GM12873 (cell line): ENCODE measurements around the gene ANKRD2.

Experiments
- TF ChIP-seq, protein P1 (sequence below): IDR thresholded peaks from 2 replicates; pipeline ENCODE4 v1.5.1; 2012; ENCODE audit warnings: low read depth, mild to moderate bottlenecking, moderate library complexity, low read length, control low read depth; ENCODE audit not compliant: insufficient read depth; ENCODE audit errors: missing control alignments

ANKRD2 gene, protein sequence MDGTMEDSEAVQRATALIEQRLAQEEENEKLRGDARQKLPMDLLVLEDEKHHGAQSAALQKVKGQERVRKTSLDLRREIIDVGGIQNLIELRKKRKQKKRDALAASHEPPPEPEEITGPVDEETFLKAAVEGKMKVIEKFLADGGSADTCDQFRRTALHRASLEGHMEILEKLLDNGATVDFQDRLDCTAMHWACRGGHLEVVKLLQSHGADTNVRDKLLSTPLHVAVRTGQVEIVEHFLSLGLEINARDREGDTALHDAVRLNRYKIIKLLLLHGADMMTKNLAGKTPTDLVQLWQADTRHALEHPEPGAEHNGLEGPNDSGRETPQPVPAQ

DNA sequence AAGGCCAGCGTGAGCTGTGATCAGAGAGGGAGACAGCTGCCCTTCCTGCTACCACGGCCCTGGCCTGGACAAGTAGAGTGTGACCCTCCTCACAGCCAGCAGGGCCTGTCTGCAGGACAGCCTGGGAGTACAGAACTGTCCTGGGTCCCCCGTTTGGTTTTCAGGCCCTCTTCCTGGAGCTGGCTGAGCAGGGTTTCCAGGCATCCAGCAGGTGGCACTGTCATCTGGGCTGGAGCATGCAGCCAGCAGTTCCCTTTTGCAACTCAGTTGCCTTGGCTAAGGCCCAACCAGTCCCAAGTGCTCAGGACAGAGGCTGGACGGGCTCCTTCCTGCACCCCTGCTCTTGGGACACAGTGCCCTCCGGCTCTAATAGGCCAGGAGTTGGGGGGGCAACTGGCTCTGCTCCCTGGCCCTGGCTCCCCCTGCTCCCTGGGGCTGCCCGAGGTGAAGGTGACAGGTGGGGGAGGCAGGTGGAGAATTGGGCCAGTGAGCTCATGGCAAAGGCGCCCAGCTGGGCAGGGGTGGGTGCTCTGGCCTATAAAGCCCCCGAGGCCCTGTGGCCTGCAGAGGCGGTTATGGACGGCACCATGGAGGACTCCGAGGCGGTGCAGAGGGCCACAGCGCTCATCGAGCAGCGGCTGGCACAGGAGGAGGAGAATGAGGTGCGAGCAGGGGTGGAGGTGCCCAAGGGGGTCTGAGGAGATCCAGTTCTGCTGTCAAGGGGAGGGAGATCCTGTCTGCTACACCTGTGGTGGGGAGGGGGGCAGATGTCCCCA, at the start of gene ANKRD2:
Gene ANKRD2 (plus strand): TSS at position 566 of the 776 bp plus-strand sequence. CDS start 10 bp downstream, at position 576.
- TF ChIP-seq, protein P1, sequence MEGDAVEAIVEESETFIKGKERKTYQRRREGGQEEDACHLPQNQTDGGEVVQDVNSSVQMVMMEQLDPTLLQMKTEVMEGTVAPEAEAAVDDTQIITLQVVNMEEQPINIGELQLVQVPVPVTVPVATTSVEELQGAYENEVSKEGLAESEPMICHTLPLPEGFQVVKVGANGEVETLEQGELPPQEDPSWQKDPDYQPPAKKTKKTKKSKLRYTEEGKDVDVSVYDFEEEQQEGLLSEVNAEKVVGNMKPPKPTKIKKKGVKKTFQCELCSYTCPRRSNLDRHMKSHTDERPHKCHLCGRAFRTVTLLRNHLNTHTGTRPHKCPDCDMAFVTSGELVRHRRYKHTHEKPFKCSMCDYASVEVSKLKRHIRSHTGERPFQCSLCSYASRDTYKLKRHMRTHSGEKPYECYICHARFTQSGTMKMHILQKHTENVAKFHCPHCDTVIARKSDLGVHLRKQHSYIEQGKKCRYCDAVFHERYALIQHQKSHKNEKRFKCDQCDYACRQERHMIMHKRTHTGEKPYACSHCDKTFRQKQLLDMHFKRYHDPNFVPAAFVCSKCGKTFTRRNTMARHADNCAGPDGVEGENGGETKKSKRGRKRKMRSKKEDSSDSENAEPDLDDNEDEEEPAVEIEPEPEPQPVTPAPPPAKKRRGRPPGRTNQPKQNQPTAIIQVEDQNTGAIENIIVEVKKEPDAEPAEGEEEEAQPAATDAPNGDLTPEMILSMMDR = peak; percentile 96

DNA sequence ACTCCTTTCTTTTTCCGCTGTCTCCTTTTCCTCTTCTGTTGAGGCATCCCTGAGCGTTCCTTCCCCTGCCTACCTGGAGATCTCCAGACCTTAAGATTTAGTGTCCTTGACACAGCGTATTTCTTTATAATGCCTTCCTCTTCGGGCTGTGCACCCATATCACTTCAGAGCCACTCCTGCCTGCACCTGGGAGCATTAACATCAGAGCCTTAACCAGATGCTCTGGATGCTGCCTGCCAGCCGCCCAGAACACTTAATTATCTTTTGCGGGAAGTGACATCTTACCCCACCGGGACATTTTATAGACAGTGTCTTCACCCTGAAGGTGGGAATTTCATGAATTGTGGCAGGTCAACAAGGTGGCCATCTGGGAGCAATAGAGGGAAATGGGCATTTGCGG, 49.6 kb upstream of the ANKRD2 start:
- TF ChIP-seq, protein P1 = no peak

DNA sequence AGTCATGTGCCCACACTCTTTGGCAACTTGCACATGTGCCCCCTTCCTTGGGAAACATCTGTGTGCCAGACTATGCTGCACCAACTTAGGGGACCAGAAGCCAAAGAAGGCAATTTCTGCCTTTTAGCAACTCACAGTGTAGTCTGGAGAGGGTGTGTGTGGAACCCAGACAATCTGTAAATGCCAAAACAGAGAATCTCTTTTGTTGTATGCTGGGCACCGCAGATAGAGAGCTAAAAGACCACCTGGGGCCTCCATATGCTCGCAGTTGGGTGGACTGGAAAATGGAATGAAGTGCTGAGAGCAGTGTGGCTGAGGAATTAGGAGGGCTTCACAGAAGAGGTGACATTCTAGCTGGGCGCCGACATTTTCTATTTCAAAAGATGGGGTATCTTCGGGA, 47.5 kb upstream of the ANKRD2 start:
- TF ChIP-seq, protein P1 = no peak

DNA sequence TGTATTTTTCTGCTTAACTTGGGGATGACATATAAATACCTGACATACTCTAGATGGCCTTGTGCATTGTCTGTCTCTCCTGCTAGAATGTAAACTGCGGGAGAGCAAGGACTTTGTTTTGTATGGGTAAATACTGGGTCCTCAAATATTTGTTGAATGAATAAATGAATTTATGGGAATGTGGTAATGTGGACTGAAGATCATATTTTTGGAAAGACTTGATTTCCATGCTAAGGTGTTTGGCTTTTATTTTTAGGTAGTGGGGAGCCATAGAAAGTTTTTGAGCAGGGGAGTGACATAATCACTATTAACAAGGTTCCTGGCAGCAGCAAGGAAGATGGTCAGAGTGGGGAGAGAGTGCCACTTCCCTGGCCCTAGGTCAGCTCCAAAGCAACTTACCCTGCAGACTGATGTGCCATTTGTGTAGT, 46.9 kb upstream of the ANKRD2 start:
- TF ChIP-seq, protein P1 = no peak

DNA sequence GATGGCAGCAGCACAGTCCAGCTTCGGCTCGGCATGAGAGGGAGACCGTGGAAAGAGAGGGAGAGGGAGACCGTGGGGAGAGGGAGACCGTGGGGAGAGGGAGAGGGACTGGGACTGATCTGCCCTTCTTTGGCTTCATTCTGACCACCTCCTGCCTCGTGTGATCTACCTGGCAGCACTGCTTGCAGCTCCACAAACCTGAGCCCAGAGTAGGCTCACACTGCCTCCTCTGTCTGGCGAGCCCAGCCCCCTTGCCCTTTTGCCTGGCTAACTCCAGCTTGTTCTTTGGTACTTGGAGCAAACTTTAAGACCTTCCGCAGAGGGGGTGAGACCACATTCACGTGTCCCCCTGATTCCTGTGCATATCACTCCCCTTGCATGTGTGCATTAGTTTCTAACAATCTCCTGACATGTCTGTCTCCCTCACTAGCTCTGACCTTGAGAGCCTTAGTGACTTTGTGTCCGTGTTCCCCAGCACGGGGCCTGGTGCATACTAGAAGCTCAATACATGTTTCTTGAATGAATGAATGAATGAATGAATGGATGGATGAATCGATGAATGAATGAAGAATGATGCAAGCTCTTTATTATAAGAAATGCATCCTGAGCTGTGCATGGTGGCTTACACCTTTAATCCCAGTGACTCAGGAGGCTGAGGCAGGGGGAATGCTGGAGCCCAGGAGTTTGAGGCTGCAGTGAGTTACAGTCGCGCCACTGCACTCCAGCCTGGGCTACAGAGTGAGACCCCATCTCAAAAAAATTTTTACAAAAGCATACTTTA, 42.7 kb upstream of the ANKRD2 start:
- TF ChIP-seq, protein P1 = no peak

DNA sequence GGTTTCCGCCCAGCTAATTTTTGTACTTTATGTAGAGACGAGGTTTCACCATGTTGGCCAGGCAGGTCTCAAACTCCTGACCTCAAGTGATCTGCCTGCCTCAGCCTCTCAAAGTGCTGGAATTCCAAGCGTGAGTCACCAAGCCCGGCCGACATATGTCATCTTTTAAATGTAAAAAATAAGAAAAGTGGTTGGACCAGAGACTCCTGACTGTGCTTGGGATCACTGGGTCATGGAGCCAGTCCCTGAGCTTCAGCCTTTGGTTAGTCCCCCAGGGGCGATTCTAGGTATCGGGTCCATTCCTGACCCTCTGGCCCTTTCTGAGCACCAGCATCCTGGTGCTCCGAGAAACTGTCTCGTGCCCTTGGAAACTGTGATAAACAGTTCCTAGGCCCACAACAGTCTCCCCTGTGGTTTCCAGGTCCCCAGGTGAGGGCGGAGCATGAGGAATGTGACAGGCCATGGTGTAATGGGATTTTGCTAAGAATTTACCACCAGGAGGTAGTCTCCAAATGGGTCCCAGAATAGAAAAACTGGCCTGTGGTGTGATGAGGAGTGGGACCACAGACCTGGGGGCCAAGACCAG, 41.1 kb upstream of the ANKRD2 start:
- TF ChIP-seq, protein P1 = no peak
